ENCODE data around the gene ZNF30. TPM values are rescaled to one million over a fixed set of nuclear protein-coding genes. Genes with fewer than 3 reads are reported as not detected.

The ZNF30 gene
- total and polyA plus RNA-seq, 2 experiments from 2014 or later = 4.1 to 18.7 TPM

DNA sequence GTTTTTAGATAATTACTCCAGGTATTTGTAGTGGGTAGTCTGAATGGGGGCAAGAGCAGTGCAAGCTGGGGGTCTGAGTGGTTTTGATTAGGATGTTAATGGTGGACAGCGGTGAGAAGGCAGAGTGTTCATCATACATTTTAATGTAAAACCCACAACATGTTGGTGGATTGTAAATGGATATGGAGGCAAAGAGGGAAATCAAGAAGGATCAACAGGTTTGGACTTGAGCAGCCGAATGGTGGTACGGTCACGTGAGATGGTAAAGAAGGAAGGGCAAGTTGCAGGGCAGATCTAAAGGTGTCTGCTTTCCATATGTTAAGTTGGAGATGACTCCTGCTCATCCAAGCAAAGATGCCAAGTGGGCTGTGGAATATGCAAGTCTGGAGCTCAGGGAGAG is 9.5 kb downstream of the ZNF30 start:
- Histone ChIP-seq H3K27ac (ENCODE audit: low read depth) (no peak overlapping the region), H3K27me3 (ENCODE audit: insufficient read depth) (no peaks in the 10 kb centered on the region), H2AFZ (no peak overlapping the region), H4K20me1 (replicated peaks; ENCODE audit: insufficient read depth) (no peaks in the 10 kb centered on the region; the same call in 1 of the 2 replicates), H3K4me2 (no peak overlapping the region), H3F3A (replicated peaks; ENCODE audit: low read depth) (no peaks in the 10 kb centered on the region), H3K36me3 (ENCODE audit: insufficient read depth) (peaks cover 11% of the 10 kb centered on the region; the same call in 1 of the 2 replicates), H3K4me1 (ENCODE audit: insufficient read depth) (no peaks in the 10 kb centered on the region), H3K79me2 (replicated peaks; ENCODE audit: insufficient read depth) (no peaks in the 10 kb centered on the region), H3K4me3 (no peak overlapping the region), H3K9me2 (ENCODE audit: insufficient read depth) (no peaks in the 10 kb centered on the region)
- Mint-ChIP-seq H3K36me3 (ENCODE audit: low read depth) (peaks cover 53% of the 10 kb centered on the region), H3K27ac (no peak overlapping the region), H3K4me3 (no peak overlapping the region), H3K4me1 (no peaks in the 10 kb centered on the region), H3K9me3 (peaks cover 6% of the 10 kb centered on the region; the same call in 2 of the 3 replicates), H3K27me3 (ENCODE audit: insufficient read depth, low read depth, poor library complexity) (peaks cover 3% of the 10 kb centered on the region)
- no peak for DNase-seq (ENCODE audit: low spot score)
- TF ChIP-seq ZNF331 (CRISPR knock-in tag; IDR thresholded peaks at IDR 0.05; ENCODE audit: low read depth) (no peak), EZH2phosphoT487 (IDR thresholded peaks at IDR 0.05; ENCODE audit: unreplicated experiment) (no peak), EZH2 (IDR thresholded peaks at IDR 0.05; ENCODE audit: low read depth, unreplicated experiment) (no peak), CTCF (conservative IDR thresholded peaks at IDR 0.05; ENCODE audit: low read depth in 2 of 2) (no peak), POLR2AphosphoS5 (IDR thresholded peaks at IDR 0.05; ENCODE audit: low read depth) (no peak), CREB1 (CRISPR knock-in tag; IDR thresholded peaks at IDR 0.05; ENCODE audit: low read depth) (no peak), ZNF462 (CRISPR knock-in tag; IDR thresholded peaks at IDR 0.05) (no peak), NANOG (IDR thresholded peaks at IDR 0.05; ENCODE audit: borderline replicate concordance) (no peak), ZNF114 (CRISPR knock-in tag; IDR thresholded peaks at IDR 0.05) (no peak), REST (IDR thresholded peaks at IDR 0.05; ENCODE audit: unreplicated experiment) (no peak), STAT1 (IDR thresholded peaks at IDR 0.05; ENCODE audit: unreplicated experiment) (no peak), JUNB (IDR thresholded peaks at IDR 0.05; ENCODE audit: unreplicated experiment) (no peak)
- TF ChIP-seq, protein P1, sequence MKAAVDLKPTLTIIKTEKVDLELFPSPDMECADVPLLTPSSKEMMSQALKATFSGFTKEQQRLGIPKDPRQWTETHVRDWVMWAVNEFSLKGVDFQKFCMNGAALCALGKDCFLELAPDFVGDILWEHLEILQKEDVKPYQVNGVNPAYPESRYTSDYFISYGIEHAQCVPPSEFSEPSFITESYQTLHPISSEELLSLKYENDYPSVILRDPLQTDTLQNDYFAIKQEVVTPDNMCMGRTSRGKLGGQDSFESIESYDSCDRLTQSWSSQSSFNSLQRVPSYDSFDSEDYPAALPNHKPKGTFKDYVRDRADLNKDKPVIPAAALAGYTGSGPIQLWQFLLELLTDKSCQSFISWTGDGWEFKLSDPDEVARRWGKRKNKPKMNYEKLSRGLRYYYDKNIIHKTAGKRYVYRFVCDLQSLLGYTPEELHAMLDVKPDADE (IDR thresholded peaks at IDR 0.05) = no peak
- no peak for ATAC-seq
